Progenitor cell of endocrine pancreas (in vitro differentiated cells): ENCODE results near the gene FRMD4B. TPM values are rescaled to one million over a fixed set of nuclear protein-coding genes. Genes with fewer than 3 reads are reported as not detected.
A peak's percentile ranks its signal among the peaks of the same experiment; 100 is the strongest.

Experiments
- DNase-seq: peaks from one replicate; pipeline ENCODE4 v3.0.0; 2021; ENCODE audit warnings: low spot score; ENCODE audit not compliant: unreplicated experiment
- H3K27ac Mint-ChIP-seq: 2 replicates; pipeline ENCODE4 v1.8.0; 2021; ENCODE audit warnings: mild to moderate bottlenecking, moderate library complexity, mixed read lengths
- H3K27me3 Mint-ChIP-seq: 2 replicates; pipeline ENCODE4 v1.8.0; 2021; ENCODE audit warnings: mixed read lengths
- H3K36me3 Mint-ChIP-seq: 2 replicates; pipeline ENCODE4 v1.8.0; 2022; ENCODE audit warnings: mixed read lengths; ENCODE audit not compliant: insufficient read depth
- H3K4me1 Mint-ChIP-seq: 2 replicates; pipeline ENCODE4 v1.8.0; 2021; ENCODE audit warnings: low read depth, mixed read lengths
- H3K4me3 Mint-ChIP-seq: 2 replicates; pipeline ENCODE4 v1.8.0; 2021; ENCODE audit warnings: low read depth, mild to moderate bottlenecking, moderate library complexity, mixed read lengths
- H3K9me3 Mint-ChIP-seq: 2 replicates; pipeline ENCODE4 v1.8.0; 2021; ENCODE audit warnings: low read depth, mixed read lengths
- CTCF ChIP-seq: fragments of 200-600 bp; sonication (generic); IDR thresholded peaks from one replicate; pipeline ENCODE4 v1.5.0; 2021; ENCODE audit warnings: antibody characterized with exemption, mild to moderate bottlenecking; ENCODE audit not compliant: unreplicated experiment
- total RNA-seq: library from RNA; stranded (reverse); gene quantifications from 2 replicates; pipeline ENCODE4 v1.2.1, GENCODE V29; 2021

Gene FRMD4B
- total RNA-seq, 1 donor from 2014 or later = 41.6 TPM

GRCh38 chr3:69357196-69357595, 28.7 kb downstream of the FRMD4B start:
- H3K36me3 Mint-ChIP-seq = peaks cover 6% of the 10 kb centered on the region
- TF ChIP-seq CTCF = no peak
- H3K27me3 Mint-ChIP-seq = no peaks in the 10 kb centered on the region
- no peak overlapping the region for H3K4me3 Mint-ChIP-seq
- no peaks in the 10 kb centered on the region for H3K9me3 Mint-ChIP-seq
- H3K27ac Mint-ChIP-seq = peak overlapping the region; percentile 21
- no peaks in the 10 kb centered on the region for H3K4me1 Mint-ChIP-seq
- no peak for DNase-seq

GRCh38 chr3:69354948-69355347, 30.9 kb downstream of the FRMD4B start:
- Mint-ChIP-seq H3K36me3 (peaks cover 6% of the 10 kb centered on the region), H3K27me3 (no peaks in the 10 kb centered on the region)
- DNase-seq = no peak

GRCh38 chr3:69353503-69353902, 32.4 kb downstream of the FRMD4B start:
- Mint-ChIP-seq H3K4me1 (no peaks in the 10 kb centered on the region), H3K9me3 (no peaks in the 10 kb centered on the region), H3K27ac (no peak overlapping the region), H3K27me3 (no peaks in the 10 kb centered on the region), H3K4me3 (no peak overlapping the region), H3K36me3 (peaks cover 5% of the 10 kb centered on the region)
- DNase-seq = no peak
- TF ChIP-seq CTCF = no peak

More at GRCh38 chr3:69354948-69355347, 30.9 kb downstream of the FRMD4B start:
- Mint-ChIP-seq H3K9me3 (no peaks in the 10 kb centered on the region), H3K4me1 (no peaks in the 10 kb centered on the region), H3K27ac (no peak overlapping the region), H3K4me3 (no peak overlapping the region)
- TF ChIP-seq CTCF = no peak

- H3K4me3 Mint-ChIP-seq = no peak overlapping the region
- no peak for DNase-seq
- no peaks in the 10 kb centered on the region for H3K27me3 Mint-ChIP-seq
- peaks cover 5% of the 10 kb centered on the region for H3K36me3 Mint-ChIP-seq
- H3K9me3 Mint-ChIP-seq = no peaks in the 10 kb centered on the region
- no peaks in the 10 kb centered on the region for H3K4me1 Mint-ChIP-seq
- TF ChIP-seq CTCF = no peak
- no peak overlapping the region for H3K27ac Mint-ChIP-seq
Measured at GRCh38 chr3:69353088-69353478, 32.8 kb downstream of the FRMD4B start.

- Mint-ChIP-seq H3K4me3 (no peak overlapping the region), H3K27me3 (no peaks in the 10 kb centered on the region), H3K36me3 (peaks cover 6% of the 10 kb centered on the region), H3K4me1 (no peaks in the 10 kb centered on the region), H3K9me3 (peaks cover 2% of the 10 kb centered on the region), H3K27ac (no peak overlapping the region)
- no peak for DNase-seq
- no peak for TF ChIP-seq CTCF
Measured at GRCh38 chr3:69352305-69353087, 33.4 kb downstream of the FRMD4B start.
